Measurements from ENCODE around the gene UBE2Q1.

GRCh38 chr1:154499446-154499845 lies 59.0 kb downstream of the UBE2Q1 start:
- TF ChIP-seq CTCF (IDR thresholded peaks at IDR 0.05), result no peak
- no peak for TF ChIP-seq RFX5 (IDR thresholded peaks at IDR 0.05)
- TF ChIP-seq CEBPB (IDR thresholded peaks at IDR 0.05), result no peak
